Renal pelvis (tissue), 4 donors: ENCODE results near the gene PIK3R6. TPM values are rescaled to one million over a fixed set of nuclear protein-coding genes. Genes with fewer than 3 reads are reported as not detected.

Experiments
- DNase-seq: peaks from one replicate; pipeline ENCODE4 v3.0.0-alpha.2; 2013
- polyA plus RNA-seq, 3 donors: library from polyadenylated mRNA; unstranded; fragments of 120-200 nt; gene quantifications; one replicate each; pipeline ENCODE4 v1.2.1, GENCODE V29; 2013; ENCODE audit not compliant: insufficient read length in 3 of 3

Gene PIK3R6
- polyA plus RNA-seq, 3 donors, result 1.2 to 1.8 (median 1.3) TPM

- DNase-seq, result no peak
Measured at GRCh38 chr17:8753136-8753975, 114.1 kb downstream of the PIK3R6 start.

Other genes with a start within 250 kb of the PIK3R6 start
- gene MYH10, start 236.9 kb downstream of the PIK3R6 start, polyA plus RNA-seq, result 100 to 1,000 TPM; 232 to 268 (median 246) TPM
- gene CCDC42, start 122.8 kb downstream of the PIK3R6 start, polyA plus RNA-seq, result under 1 TPM; 0.36 to 0.54 (median 0.47) TPM
- gene SPDYE4, start 109.1 kb downstream of the PIK3R6 start, polyA plus RNA-seq, result under 1 TPM in 1 of 3 donors, not detected in 2; 0.28 TPM
- 1 to 10 TPM; 3.6 to 4.8 (median 4.1) TPM for gene MFSD6L, start 68.3 kb downstream of the PIK3R6 start, polyA plus RNA-seq
- under 1 TPM; 0.73 to 1.00 (median 0.84) TPM for gene PIK3R5, start 98.0 kb upstream of the PIK3R6 start, polyA plus RNA-seq
- gene NTN1, start 153.8 kb upstream of the PIK3R6 start, polyA plus RNA-seq, result 1 to 10 TPM in 2 of 3 donors, under 1 TPM in 1; 0.90 to 5.1 (median 3.4) TPM